ENCODE measurements around the gene PGS1. TPM values are rescaled to one million over a fixed set of nuclear protein-coding genes. Genes with fewer than 3 reads are reported as not detected.

Gene PGS1
- total RNA-seq, 4 donors from 2014 or later = 30.7 to 45.9 (median 35.6) TPM

DNA sequence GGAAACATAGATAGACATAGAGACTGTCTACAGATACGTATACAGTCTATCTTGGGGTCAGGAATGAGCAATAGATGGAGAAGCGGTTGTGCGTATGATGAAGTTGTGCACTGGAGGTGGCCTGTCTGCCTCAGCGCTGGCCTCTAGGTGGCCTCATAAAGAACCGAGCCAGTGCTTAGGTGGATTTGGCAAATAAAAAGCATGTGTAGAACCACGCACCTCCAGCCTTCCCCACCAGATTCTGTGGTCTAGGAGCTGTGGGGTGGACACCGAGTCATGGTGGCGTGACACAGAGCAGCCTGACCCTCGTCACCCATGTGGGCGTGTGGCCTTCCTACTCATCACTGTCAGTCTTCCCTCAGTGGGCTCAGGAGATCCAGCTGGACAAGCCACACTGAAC, 34.0 kb downstream of the PGS1 start:
- no peak overlapping the region for H3K4me3 ChIP-seq
- peak overlapping the region in 1 of 4 donors; percentile 80 for H3K27ac ChIP-seq (replicated peaks in 1 of 4)
- no peaks in the 10 kb centered on the region for H3K9me3 ChIP-seq
- WGBS = 81% methylated on average over 6 of the region's 10 CpGs
- intact Hi-C loops (cut with DNase I) = no loop called here
- no peak for TF ChIP-seq EP300 (IDR thresholded peaks at IDR 0.05)
- TF ChIP-seq, protein P1, sequence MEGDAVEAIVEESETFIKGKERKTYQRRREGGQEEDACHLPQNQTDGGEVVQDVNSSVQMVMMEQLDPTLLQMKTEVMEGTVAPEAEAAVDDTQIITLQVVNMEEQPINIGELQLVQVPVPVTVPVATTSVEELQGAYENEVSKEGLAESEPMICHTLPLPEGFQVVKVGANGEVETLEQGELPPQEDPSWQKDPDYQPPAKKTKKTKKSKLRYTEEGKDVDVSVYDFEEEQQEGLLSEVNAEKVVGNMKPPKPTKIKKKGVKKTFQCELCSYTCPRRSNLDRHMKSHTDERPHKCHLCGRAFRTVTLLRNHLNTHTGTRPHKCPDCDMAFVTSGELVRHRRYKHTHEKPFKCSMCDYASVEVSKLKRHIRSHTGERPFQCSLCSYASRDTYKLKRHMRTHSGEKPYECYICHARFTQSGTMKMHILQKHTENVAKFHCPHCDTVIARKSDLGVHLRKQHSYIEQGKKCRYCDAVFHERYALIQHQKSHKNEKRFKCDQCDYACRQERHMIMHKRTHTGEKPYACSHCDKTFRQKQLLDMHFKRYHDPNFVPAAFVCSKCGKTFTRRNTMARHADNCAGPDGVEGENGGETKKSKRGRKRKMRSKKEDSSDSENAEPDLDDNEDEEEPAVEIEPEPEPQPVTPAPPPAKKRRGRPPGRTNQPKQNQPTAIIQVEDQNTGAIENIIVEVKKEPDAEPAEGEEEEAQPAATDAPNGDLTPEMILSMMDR (IDR thresholded peaks at IDR 0.05) = peak in 1 of 3 experiments; percentile 16
- peaks cover 0 to 50% (median 26%) of the 10 kb centered on the region in 4 donors for H3K36me3 ChIP-seq
- peaks cover 66 to 84% (median 75%) of the 10 kb centered on the region in 4 donors for H3K4me1 ChIP-seq
- H3K27me3 ChIP-seq = no peaks in the 10 kb centered on the region
- no peak for DNase-seq (ENCODE audit: extremely low spot score)

DNA sequence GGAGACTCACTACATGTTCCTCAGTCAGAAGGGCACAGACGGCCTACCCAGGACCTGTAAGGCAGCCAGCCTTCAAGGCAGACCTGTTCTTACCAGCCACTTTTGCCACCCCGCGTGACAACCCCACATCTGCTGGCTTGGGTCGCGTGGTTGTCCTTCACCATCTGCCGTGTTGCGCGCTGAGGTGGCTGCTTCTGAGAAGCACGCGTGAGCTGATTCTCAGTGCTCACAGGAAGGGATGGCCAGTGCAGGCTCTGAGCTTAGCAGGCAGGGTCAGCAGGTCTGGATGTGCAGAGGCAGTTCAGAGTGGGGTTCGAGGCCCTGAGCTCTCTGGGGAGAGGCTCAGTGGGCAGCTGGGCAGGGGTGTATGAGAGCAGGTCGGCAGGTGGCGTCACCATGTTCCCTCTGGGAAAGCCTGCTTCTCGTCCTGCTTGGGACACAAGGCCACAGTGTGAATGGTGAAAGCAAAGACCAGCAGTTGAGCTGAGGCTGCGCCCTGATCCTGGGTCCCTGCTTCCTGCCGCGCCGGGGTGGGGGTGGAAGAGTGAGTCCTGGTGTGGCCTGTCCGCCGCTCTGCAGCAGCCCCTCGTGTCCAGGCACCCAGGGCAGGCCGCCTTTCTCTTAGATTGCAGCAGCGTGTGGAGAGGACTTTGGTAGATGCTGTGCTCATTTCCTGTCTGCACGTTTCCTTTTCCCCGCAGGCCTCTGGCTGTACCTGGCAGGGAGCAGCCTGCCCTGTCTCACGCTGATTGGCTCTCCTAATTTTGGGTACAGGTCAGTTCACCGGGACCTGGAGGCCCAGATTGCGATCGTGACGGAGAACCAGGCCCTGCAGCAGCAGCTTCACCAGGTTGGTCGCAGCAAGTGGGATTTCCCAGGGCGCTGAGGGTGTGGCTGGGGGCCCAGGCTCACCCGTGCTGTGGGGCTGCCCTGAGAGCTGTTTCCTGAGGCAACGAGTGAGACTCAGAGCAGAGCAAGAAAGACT, 36.0 kb downstream of the PGS1 start:
- H3K9me3 ChIP-seq = no peaks in the 10 kb centered on the region
- no peaks in the 10 kb centered on the region for H3K27me3 ChIP-seq
- WGBS = 84% methylated on average over 24 of the region's 34 CpGs
- peaks cover 0 to 49% (median 25%) of the 10 kb centered on the region in 4 donors for H3K36me3 ChIP-seq
- peak overlapping the region; percentile 38 to 80 (median 57) for H3K27ac ChIP-seq (replicated peaks in 1 of 4)
- H3K4me3 ChIP-seq = no peak overlapping the region
- TF ChIP-seq POLR2AphosphoS5 (IDR thresholded peaks at IDR 0.05) = no peak
- no peak for TF ChIP-seq EP300 (IDR thresholded peaks at IDR 0.05)
- TF ChIP-seq, protein P1 (IDR thresholded peaks at IDR 0.05) = no peak
- H3K4me1 ChIP-seq = peaks cover 61 to 75% (median 68%) of the 10 kb centered on the region in 4 donors
- DNase-seq (ENCODE audit: extremely low spot score) = no peak
- intact Hi-C loops (cut with DNase I) = no loop called here

DNA sequence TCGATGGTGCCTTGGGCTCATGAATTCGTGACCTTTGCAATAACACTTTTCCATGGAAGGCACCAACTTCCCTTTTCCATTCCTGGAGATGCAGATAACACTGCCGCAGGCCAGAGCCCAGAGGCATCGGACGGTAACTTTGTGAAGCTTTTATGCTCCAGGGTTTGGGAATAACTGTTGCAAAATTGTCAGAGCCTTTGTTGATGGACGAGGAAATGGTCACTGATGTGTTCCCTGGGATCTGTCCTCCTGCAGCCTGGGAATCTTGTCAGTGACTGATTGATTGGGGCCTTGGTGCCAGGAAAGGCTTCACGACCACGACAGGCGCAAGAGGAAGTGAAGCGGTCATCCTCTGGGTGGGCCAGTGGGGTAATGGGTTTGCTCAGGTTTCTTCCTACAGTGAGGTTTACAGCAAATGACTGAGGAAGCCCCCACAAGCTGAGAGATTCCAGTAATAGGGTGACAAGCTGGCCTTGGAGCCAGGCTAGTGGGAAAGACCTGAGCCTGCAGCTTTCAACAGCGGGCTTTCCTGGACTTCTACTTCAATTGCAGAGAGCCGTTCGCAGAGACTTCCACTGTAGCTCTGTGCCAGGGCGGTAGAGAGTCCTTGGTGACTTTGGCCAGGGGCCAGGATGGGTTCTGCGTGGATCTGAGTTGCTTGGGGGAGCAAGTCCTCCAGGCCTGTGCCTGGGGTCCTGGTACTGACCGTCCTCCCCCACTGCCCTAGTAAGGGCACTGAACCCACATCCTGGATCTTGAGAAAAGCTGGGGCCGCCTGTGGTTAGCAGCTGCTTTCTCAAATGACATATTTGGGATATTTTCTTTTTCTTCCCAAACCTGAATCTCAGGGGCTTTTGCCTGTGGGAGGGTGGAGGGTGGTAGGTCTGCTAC, 37.6 kb downstream of the PGS1 start:
- Histone ChIP-seq H3K27ac (replicated peaks in 1 of 4) (peak overlapping the region; percentile 69 to 80 (median 75)), H3K9me3 (no peaks in the 10 kb centered on the region), H3K36me3 (peaks cover 0 to 62% (median 37%) of the 10 kb centered on the region in 4 donors), H3K4me3 (no peak overlapping the region), H3K4me1 (peaks cover 66 to 76% (median 69%) of the 10 kb centered on the region in 4 donors), H3K27me3 (no peaks in the 10 kb centered on the region)
- whole genome bisulfite sequencing = 58% methylated on average over 12 of the region's 17 CpGs
- DNase-seq (ENCODE audit: extremely low spot score) = no peak
- intact Hi-C loops (cut with DNase I) = no loop called here
- TF ChIP-seq POLR2AphosphoS5 (IDR thresholded peaks at IDR 0.05) (no peak), POLR2A (IDR thresholded peaks at IDR 0.05; ENCODE audit: low read depth) (no peak), EP300 (IDR thresholded peaks at IDR 0.05) (no peak)
- TF ChIP-seq, protein P1 (IDR thresholded peaks at IDR 0.05) = no peak

DNA sequence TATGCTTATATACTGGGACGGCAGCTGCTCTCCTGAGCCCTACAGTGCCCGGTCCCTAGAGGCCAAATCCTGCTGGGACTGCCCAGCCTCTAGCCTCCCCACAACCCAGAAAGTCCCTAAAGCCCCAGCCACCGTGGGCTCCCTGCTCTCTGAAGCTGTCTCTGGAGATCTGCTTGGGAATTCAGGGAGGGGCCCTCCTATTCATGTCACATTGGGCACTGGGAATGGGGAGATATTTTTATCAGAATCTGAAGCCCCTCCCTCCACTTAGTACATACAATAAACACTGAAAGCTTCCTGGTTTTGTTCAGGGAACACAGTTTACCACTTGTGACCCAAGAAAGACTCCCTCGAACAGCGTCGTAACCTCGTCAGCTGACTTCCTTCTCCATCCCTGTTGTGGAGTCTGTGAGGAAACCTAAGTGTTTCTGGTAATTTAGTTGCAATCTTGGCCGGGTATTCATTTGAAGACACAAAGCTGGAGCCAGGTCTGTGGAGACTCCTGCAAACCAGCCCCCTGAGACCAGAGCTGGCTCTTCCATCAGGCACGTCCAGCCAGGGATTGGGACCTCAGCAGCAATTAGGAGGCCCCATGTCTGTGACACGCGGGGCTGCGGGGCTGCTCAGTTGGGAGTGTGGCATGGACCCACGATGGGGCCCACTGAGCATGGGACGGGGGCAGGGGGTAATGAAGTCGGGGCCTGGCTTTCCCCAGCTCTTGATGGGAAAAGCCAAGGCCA, 38.5 kb downstream of the PGS1 start:
- H3K4me3 ChIP-seq = no peak overlapping the region
- 61% methylated on average over 7 of the region's 15 CpGs for WGBS
- TF ChIP-seq POLR2AphosphoS5 (IDR thresholded peaks at IDR 0.05) (peak; percentile 66 to 78), POLR2A (IDR thresholded peaks at IDR 0.05; ENCODE audit: low read depth) (no peak), EP300 (IDR thresholded peaks at IDR 0.05) (peak; percentile 74)
- DNase-seq (ENCODE audit: extremely low spot score) = no peak
- H3K36me3 ChIP-seq = peaks cover 0 to 62% (median 40%) of the 10 kb centered on the region in 4 donors
- H3K9me3 ChIP-seq = no peaks in the 10 kb centered on the region
- intact Hi-C loops (cut with DNase I) = no loop called here
- peaks cover 61 to 79% (median 75%) of the 10 kb centered on the region in 4 donors for H3K4me1 ChIP-seq
- H3K27me3 ChIP-seq = no peaks in the 10 kb centered on the region
- peak overlapping the region; percentile 69 to 80 (median 75) for H3K27ac ChIP-seq (replicated peaks in 1 of 4)

Measured in esophagus muscularis mucosa (tissue), 4 donors.